Measurements from ENCODE around the gene ZNF385D.

DNA sequence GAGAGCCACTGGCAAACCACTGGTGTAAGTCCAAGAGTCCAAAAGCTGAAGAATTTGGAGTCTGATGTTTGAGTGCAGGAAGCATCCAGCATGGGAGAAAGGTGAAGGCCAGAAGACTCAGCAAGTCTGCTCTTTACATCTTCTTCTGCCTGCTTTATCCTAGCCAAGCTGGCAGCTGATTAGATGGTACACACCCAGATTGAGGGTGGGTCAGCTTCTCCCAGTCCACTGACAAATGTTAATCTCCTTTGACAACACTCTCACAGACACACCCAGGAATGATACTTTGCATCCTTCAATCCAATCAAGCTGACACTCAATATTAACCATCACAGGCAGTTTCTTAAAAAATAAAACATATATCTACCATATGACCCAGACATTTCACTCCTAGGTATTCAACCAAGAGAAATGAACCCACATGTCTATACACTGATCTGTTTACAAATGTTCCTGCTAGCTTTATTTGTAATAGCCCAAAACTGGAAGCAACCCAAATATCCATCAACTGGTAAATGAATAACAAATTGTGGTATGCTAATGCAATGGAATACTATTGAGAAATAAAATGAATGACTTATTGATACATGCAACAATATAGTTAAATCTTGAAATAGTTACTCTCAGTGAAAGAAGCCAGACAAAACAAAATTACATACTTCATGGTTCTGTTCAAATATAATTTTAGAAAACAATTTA lies 373.8 kb downstream of the ZNF385D start:
- TF ChIP-seq, protein P1, sequence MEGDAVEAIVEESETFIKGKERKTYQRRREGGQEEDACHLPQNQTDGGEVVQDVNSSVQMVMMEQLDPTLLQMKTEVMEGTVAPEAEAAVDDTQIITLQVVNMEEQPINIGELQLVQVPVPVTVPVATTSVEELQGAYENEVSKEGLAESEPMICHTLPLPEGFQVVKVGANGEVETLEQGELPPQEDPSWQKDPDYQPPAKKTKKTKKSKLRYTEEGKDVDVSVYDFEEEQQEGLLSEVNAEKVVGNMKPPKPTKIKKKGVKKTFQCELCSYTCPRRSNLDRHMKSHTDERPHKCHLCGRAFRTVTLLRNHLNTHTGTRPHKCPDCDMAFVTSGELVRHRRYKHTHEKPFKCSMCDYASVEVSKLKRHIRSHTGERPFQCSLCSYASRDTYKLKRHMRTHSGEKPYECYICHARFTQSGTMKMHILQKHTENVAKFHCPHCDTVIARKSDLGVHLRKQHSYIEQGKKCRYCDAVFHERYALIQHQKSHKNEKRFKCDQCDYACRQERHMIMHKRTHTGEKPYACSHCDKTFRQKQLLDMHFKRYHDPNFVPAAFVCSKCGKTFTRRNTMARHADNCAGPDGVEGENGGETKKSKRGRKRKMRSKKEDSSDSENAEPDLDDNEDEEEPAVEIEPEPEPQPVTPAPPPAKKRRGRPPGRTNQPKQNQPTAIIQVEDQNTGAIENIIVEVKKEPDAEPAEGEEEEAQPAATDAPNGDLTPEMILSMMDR (conservative IDR thresholded peaks at IDR 0.05 in 1 of 2, IDR thresholded peaks at IDR 0.05 in 1 of 2; ENCODE audit: extremely low read depth in 1 of 2, insufficient read depth in 1 of 2, low read depth in 1 of 2, low read length in 2 of 2), result no peak
- no peak for TF ChIP-seq EZH2 (IDR thresholded peaks at IDR 0.05; ENCODE audit: borderline replicate concordance, low read length)

Data from mammary epithelial cell (primary cell).